ENCODE data around the gene LMOD2. TPM values are rescaled to one million over a fixed set of nuclear protein-coding genes. Genes with fewer than 3 reads are reported as not detected.

The LMOD2 gene
- total and polyA plus RNA-seq, 12 donors = 115 to 2,841 (median 1,023) TPM

- H3K4me3 ChIP-seq = peak overlapping the region; percentile 9 to 67 (median 52)
- peaks cover 0 to 40% (median 0%) of the 10 kb centered on the region in 9 donors for H3K36me3 ChIP-seq
These were observed 5.1 kb downstream of the LMOD2 start for GRCh38 chr7:123660514-123661354.

DNA sequence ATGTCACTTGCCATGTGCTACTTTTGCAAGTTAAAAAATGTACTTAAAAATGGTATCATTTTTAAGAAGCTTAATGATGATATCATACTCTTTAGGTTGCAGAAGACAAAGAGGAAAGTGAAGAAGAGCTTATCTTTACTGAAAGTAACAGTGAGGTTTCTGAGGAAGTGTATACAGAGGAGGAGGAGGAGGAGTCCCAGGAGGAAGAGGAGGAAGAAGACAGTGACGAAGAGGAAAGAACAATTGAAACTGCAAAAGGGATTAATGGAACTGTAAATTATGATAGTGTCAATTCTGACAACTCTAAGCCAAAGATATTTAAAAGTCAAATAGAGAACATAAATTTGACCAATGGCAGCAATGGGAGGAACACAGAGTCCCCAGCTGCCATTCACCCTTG, 6.1 kb downstream of the LMOD2 start:
- intact Hi-C loops (cut with DNase I) = no loop called here
- peak overlapping the region in 7 of 10 donors; percentile 24 to 67 (median 61) for H3K4me3 ChIP-seq

More at GRCh38 chr7:123660514-123661354, 5.1 kb downstream of the LMOD2 start:
- H3K4me1 ChIP-seq = peaks cover 0 to 17% (median 3%) of the 10 kb centered on the region in 9 donors
- TF ChIP-seq, protein P1, sequence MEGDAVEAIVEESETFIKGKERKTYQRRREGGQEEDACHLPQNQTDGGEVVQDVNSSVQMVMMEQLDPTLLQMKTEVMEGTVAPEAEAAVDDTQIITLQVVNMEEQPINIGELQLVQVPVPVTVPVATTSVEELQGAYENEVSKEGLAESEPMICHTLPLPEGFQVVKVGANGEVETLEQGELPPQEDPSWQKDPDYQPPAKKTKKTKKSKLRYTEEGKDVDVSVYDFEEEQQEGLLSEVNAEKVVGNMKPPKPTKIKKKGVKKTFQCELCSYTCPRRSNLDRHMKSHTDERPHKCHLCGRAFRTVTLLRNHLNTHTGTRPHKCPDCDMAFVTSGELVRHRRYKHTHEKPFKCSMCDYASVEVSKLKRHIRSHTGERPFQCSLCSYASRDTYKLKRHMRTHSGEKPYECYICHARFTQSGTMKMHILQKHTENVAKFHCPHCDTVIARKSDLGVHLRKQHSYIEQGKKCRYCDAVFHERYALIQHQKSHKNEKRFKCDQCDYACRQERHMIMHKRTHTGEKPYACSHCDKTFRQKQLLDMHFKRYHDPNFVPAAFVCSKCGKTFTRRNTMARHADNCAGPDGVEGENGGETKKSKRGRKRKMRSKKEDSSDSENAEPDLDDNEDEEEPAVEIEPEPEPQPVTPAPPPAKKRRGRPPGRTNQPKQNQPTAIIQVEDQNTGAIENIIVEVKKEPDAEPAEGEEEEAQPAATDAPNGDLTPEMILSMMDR (IDR thresholded peaks at IDR 0.05) = no peak
- H3K27me3 ChIP-seq = no peaks in the 10 kb centered on the region
- ATAC-seq = peak in 1 of 8 donors; percentile 5
- H3K9me3 ChIP-seq = no peaks in the 10 kb centered on the region
- intact Hi-C loops (cut with DNase I) = no loop called here
- no peak for DNase-seq
- WGBS, 2 donors = 32 to 46% methylated on average over 8 of the region's 8 CpGs
- H3K27ac ChIP-seq = peak overlapping the region in 8 of 10 donors; percentile 52 to 96 (median 92)

GRCh38 chr7:123662293-123662692, 6.6 kb downstream of the LMOD2 start:
- whole genome bisulfite sequencing, 2 donors = 59 to 68% methylated on average over 15 of the region's 15 CpGs
- peak overlapping the region in 8 of 10 donors; percentile 24 to 67 (median 58) for H3K4me3 ChIP-seq
- no peak for DNase-seq
- ATAC-seq = peak in 1 of 8 donors; percentile 5
- no peaks in the 10 kb centered on the region for H3K27me3 ChIP-seq
- TF ChIP-seq, protein P1 (IDR thresholded peaks at IDR 0.05) = no peak
- peaks cover 0 to 43% (median 0%) of the 10 kb centered on the region in 9 donors for H3K36me3 ChIP-seq
- H3K9me3 ChIP-seq = no peaks in the 10 kb centered on the region
- intact Hi-C loops (cut with DNase I) = no loop called here
- peak overlapping the region in 3 of 10 donors; percentile 17 to 94 (median 35) for H3K27ac ChIP-seq
- peaks cover 0 to 18% (median 11%) of the 10 kb centered on the region in 9 donors for H3K4me1 ChIP-seq

More for the DNA sequence above, 6.1 kb downstream of the LMOD2 start:
- 23 to 39% methylated on average over 1 of the region's 1 CpG for WGBS, 2 donors
- DNase-seq (no peak), ATAC-seq (no peak)
- Histone ChIP-seq H3K27me3 (no peaks in the 10 kb centered on the region), H3K36me3 (peaks cover 0 to 43% (median 0%) of the 10 kb centered on the region in 9 donors), H3K9me3 (no peaks in the 10 kb centered on the region), H3K4me1 (peaks cover 0 to 17% (median 11%) of the 10 kb centered on the region in 9 donors), H3K27ac (peak overlapping the region in 4 of 10 donors; percentile 17 to 94 (median 46))
- TF ChIP-seq, protein P1 (IDR thresholded peaks at IDR 0.05) = no peak

- Histone ChIP-seq H3K9me3 (no peaks in the 10 kb centered on the region), H3K36me3 (peaks cover 0 to 43% (median 0%) of the 10 kb centered on the region in 9 donors), H3K4me3 (peak overlapping the region in 9 of 10 donors; percentile 18 to 67 (median 55)), H3K27ac (peak overlapping the region in 4 of 10 donors; percentile 17 to 35 (median 24)), H3K27me3 (no peaks in the 10 kb centered on the region), H3K4me1 (peaks cover 0 to 18% (median 11%) of the 10 kb centered on the region in 9 donors)
- intact Hi-C loops (cut with DNase I) = no loop called here
- DNase-seq = no peak
- TF ChIP-seq, protein P1 (IDR thresholded peaks at IDR 0.05) = no peak
- ATAC-seq = peak in 1 of 8 donors; percentile 27
- 26 to 49% methylated on average over 3 of the region's 3 CpGs for WGBS, 2 donors
These were observed 7.1 kb downstream of the LMOD2 start for GRCh38 chr7:123662755-123663154.
